Measurements from ENCODE around the gene SCCPDH.
"Not testable (repeated sequence)": the region's sequence is repeated elsewhere in the genome, so short reads cannot be mapped to it uniquely, and the experiment has no call there.

Gene SCCPDH

DNA sequence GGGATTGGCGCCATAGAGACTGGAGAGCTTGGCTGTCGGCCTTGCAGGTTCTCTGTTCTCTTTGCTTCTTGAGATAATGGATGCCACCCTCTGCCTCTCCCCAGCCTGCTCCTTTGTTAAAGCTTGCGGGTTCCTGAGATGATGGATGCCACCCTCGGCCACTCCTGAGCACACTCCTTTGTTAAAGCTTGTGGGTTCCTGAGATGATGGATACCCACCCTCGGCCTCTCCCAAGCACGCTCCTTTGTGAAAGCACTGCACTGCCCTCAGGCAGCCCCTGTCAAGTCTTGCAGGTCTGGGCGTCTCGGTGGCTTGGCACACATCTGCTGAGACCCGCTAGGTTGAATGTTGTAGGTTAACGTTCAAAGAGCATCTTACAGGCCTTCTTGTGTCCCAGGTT is 76.5 kb downstream of the SCCPDH start:
- peak; percentile 36 for DNase-seq (ENCODE audit: low read depth, low spot score)

DNA sequence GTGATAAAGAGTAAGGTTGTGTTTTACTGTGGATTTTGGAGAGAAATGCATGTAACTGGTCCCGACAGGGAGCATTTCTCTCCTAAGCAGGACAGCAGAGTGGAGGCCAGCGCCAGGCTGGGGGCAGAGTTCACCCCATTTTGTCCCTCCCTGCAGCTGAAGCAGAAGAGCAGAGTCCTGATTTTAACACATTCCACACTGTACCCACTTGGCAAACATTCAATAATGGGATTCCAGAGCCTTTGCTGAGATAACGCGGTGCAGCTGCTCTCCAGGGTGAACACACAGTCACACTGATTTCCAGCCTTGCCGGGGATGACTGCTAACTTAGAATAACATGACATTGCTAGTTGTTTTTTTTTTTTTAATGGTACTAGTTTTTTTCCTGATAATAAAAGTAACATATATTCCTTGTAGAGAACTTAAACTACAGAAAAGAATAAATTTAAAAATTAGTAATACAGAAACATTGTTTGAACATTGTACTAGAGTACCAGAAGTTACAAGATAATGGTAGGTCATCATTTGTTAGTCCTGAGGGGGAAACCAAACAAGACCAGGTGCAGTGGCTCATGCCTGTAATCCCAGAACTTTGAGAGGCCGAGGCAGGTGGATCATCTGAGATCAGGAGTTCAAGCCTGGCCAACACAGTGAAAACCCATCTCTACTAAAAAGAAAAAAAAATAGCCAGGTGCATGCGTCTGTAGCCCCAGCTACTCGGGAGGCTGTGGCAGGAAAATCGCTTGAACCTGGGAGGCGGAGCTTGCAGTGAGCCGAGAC is 77.2 kb downstream of the SCCPDH start:
- DNase-seq (ENCODE audit: low read depth, low spot score): no peak

DNA sequence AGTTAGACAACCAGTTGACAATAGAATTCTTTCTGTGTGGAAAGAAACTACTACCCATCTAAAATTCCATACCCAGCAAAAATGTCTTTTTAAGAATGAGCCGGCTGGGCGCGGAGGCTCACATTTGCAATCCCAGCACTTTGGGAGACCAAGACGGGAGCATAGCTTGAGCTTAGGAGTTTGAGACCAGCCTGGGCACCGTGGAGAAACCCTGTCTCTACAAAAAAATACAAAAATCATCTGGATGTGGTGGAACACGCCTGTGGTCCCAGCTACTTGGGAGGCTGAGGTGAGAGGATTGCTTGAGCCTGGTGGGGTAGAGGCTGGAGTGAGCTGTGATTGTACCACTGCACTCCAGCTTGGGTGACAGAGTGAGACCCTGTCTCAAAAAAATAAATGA is 79.2 kb downstream of the SCCPDH start:
- DNase-seq (ENCODE audit: low read depth, low spot score): no peak

DNA sequence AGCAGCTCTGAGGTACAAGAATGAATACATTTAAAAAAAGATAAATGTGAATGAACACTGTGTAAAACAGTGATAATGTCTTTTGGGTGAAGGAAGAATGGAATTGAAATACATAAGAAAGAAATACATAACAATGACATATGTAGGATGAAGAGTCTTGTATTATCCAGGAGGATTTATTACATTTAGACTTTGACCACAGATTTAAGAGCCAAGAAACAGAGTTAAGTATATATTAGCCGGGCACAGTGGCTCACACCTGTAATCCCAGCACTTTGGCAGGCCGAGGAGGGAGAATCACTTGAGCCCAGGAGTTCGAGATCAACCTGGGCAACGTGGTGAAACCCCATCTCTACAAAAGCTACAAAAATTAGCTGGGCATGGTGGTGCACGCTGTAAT is 79.7 kb downstream of the SCCPDH start:
- no peak for DNase-seq (ENCODE audit: low read depth, low spot score)

DNA sequence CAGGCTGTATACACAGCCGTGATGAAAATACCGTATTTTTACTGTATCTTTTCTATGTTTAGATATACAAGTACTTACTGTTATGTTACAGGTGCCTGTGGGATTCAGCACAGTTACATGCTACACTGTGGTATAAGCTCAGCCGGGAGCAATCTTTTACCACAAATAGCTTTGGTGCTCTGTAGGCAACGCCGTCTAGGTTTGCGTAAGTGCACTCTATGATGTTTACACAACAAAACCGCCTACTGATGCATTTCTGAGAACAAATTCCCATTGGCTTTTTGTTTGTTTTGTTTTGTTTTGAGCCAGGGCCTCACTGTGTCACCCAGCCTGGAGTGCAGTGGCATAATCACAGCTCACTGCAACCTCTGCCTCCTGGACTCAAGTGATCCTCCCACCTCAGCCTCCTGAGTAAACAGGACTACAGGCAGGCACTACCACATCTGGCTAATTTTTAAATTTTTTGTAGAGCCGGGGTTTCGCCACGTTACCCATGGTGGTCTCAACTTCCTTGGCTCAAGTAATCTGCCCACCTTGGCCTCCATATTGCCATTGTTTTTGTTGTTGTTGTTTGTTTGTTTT is 81.0 kb downstream of the SCCPDH start:
- DNase-seq (ENCODE audit: low read depth, low spot score): no peak

DNA sequence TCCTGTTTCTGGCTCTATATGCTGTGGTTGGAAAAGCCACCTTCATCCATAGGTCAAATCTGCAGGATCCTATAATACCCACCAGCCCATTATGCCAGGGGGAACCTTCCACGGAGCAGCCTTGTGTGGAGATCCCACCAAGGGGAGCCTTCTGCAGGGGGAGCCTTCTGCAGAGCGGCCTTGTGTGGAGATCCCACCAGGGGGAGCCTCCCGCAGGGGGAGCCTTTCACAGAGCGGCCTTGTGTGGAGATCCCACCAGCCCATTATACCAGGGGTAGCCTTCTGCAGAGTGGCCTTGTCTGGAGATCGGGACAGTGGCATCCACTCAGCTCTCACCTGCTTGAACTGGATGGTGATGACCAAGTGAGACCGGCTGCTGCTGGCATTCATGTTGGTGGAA is 85.3 kb downstream of the SCCPDH start:
- DNase-seq (ENCODE audit: low read depth, low spot score): no peak

DNA sequence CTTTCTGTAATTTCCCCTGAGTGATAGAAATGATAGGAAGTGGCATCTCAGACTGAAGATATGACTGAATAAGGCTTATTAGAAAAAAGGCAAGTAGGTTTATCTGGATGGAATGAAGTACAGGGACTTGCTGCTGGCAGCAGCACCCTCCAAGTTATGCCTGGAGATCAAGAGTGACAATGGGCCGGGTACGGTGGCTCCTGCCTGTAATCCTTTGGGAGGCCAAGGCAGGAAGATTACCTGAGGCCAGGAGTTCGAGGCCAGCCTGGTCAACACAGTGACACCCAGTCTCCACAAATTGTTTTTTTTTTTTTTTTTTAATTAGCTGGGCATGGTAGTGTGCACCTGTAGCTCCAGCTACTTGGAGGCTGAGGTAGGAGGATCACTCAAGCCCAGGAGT is 87.8 kb downstream of the SCCPDH start:
- DNase-seq (ENCODE audit: low read depth, low spot score): no peak

DNA sequence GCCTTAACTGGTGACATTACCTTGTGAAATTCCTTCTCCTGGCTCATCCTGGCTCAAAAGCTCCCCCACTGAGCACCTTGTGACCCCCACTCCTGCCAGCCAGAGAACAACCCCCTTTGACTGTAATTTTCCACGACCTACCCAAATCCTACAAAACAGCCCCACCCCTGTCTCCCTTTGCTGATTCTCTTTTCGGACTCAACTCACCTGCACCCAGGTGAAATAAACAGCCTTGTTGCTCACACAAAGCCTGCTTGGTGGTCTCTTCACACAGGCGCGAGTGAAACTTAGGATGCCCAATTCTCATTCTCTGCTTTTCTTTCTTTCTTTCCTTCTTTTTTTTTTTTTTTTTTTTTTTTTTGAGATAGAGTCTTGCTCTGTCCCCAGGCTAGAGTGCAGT is 89.1 kb downstream of the SCCPDH start:
- DNase-seq (ENCODE audit: low read depth, low spot score): not testable (repeated sequence)

DNA sequence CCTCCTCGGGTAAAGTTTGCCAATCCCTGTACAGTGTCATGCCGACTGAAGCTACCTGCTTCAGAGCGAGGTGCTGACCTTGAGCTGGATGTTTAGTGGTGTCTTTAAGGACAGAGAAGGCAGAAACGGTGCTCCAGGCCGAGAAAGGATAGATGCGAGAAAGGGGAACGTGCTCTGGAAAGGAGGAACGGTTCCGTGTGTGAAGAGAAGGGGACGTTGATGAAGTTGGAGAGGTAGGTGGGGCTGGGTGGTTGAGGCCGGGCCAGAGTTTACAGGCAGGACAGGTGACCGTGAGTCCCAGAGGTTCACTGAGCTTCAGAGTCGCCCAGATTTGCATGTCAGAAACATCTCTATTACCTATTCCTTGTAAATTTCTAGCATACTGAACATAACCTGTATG is 90.7 kb downstream of the SCCPDH start:
- DNase-seq (ENCODE audit: low read depth, low spot score): no peak

DNA sequence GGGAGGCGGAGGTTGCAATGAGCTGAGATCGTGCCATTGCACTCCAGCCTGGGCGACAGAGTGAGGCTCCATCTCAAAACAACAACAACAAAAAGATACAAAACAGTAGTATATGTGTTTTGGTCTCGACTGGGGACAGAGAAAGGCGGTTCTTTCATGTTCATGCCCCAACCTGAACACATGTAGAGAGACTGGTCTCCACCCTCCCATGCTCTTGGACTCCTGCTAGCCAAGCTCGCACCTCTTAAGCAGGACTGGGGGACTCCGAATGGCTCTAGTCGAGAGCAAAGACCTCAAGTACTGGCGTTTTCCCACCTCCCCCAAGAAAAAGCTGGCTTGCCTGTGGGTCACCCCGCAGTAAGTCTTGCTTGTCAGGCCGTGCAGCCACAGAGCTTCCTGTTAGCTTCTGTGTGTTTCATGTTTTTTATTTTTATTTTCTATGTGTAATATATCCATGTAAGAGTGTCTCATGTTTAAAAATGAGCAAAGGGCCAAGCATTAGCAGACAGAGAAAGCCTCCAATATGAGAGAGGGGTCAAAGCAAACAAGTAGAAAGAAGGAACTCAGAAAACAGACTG is 91.6 kb downstream of the SCCPDH start:
- no peak for DNase-seq (ENCODE audit: low read depth, low spot score)
